ENCODE measurements around the gene FBXO36. TPM values are rescaled to one million over a fixed set of nuclear protein-coding genes. Genes with fewer than 3 reads are reported as not detected.

The FBXO36 gene
- total RNA-seq = 1.0 TPM

- Histone ChIP-seq H3K9me3 (ENCODE audit: low read depth, low read length) (no peaks in the 10 kb centered on the region), H3K4me1 (ENCODE audit: insufficient read depth, low read length) (peaks cover 35% of the 10 kb centered on the region), H3K4me3 (ENCODE audit: low read length) (peak within 1 kb of the TSS; percentile 98), H3K27me3 (ENCODE audit: insufficient read depth, low read length) (no peaks in the 10 kb centered on the region)
These were observed at the start of gene FBXO36 for GRCh38 chr2:229922449-229923386. Gene FBXO36, plus strand, starts transcription at chr2:229922503. Its CDS starts 11 bp downstream, at chr2:229922514.

GRCh38 chr2:229873123-229873581 lies 49.2 kb upstream of the FBXO36 start:
- Histone ChIP-seq H3K27me3 (ENCODE audit: insufficient read depth, low read length) (no peaks in the 10 kb centered on the region), H3K9me3 (ENCODE audit: low read depth, low read length) (no peaks in the 10 kb centered on the region), H3K4me3 (ENCODE audit: low read length) (no peak overlapping the region)

GRCh38 chr2:229874647-229875046 lies 47.7 kb upstream of the FBXO36 start:
- H3K4me1 ChIP-seq (ENCODE audit: insufficient read depth, low read length) = no peaks in the 10 kb centered on the region

More at GRCh38 chr2:229873123-229873581, 49.2 kb upstream of the FBXO36 start:
- no peaks in the 10 kb centered on the region for H3K4me1 ChIP-seq (ENCODE audit: insufficient read depth, low read length)

GRCh38 chr2:229875549-229875948 lies 46.8 kb upstream of the FBXO36 start:
- Histone ChIP-seq H3K9me3 (ENCODE audit: low read depth, low read length) (no peaks in the 10 kb centered on the region), H3K4me1 (ENCODE audit: insufficient read depth, low read length) (no peaks in the 10 kb centered on the region), H3K27me3 (ENCODE audit: insufficient read depth, low read length) (no peaks in the 10 kb centered on the region), H3K4me3 (ENCODE audit: low read length) (no peak overlapping the region)

More at GRCh38 chr2:229874647-229875046, 47.7 kb upstream of the FBXO36 start:
- H3K4me3 ChIP-seq (ENCODE audit: low read length) = no peak overlapping the region
- H3K9me3 ChIP-seq (ENCODE audit: low read depth, low read length) = no peaks in the 10 kb centered on the region
- H3K27me3 ChIP-seq (ENCODE audit: insufficient read depth, low read length) = no peaks in the 10 kb centered on the region

GRCh38 chr2:229879191-229879950 lies 42.9 kb upstream of the FBXO36 start:
- no peaks in the 10 kb centered on the region for H3K4me1 ChIP-seq (ENCODE audit: insufficient read depth, low read length)

GRCh38 chr2:229880892-229881586 lies 41.3 kb upstream of the FBXO36 start:
- H3K4me1 ChIP-seq (ENCODE audit: insufficient read depth, low read length) = no peaks in the 10 kb centered on the region
- H3K4me3 ChIP-seq (ENCODE audit: low read length) = no peak overlapping the region
- H3K9me3 ChIP-seq (ENCODE audit: low read depth, low read length) = no peaks in the 10 kb centered on the region
- no peaks in the 10 kb centered on the region for H3K27me3 ChIP-seq (ENCODE audit: insufficient read depth, low read length)

More at GRCh38 chr2:229879191-229879950, 42.9 kb upstream of the FBXO36 start:
- H3K27me3 ChIP-seq (ENCODE audit: insufficient read depth, low read length) = no peaks in the 10 kb centered on the region
- H3K9me3 ChIP-seq (ENCODE audit: low read depth, low read length) = no peaks in the 10 kb centered on the region
- H3K4me3 ChIP-seq (ENCODE audit: low read length) = no peak overlapping the region

- Histone ChIP-seq H3K27me3 (ENCODE audit: insufficient read depth, low read length) (no peaks in the 10 kb centered on the region), H3K4me3 (ENCODE audit: low read length) (no peak overlapping the region), H3K4me1 (ENCODE audit: insufficient read depth, low read length) (no peaks in the 10 kb centered on the region), H3K9me3 (ENCODE audit: low read depth, low read length) (no peaks in the 10 kb centered on the region)
These were observed 39.7 kb upstream of the FBXO36 start for GRCh38 chr2:229882583-229882982.

- Histone ChIP-seq H3K9me3 (ENCODE audit: low read depth, low read length) (no peaks in the 10 kb centered on the region), H3K27me3 (ENCODE audit: insufficient read depth, low read length) (no peaks in the 10 kb centered on the region), H3K4me1 (ENCODE audit: insufficient read depth, low read length) (peaks cover 4% of the 10 kb centered on the region), H3K4me3 (ENCODE audit: low read length) (no peak overlapping the region)
These were observed 37.3 kb upstream of the FBXO36 start for GRCh38 chr2:229884775-229885699.

GRCh38 chr2:229887441-229887840 lies 34.9 kb upstream of the FBXO36 start:
- H3K27me3 ChIP-seq (ENCODE audit: insufficient read depth, low read length) = no peaks in the 10 kb centered on the region
- no peaks in the 10 kb centered on the region for H3K9me3 ChIP-seq (ENCODE audit: low read depth, low read length)
- peaks cover 4% of the 10 kb centered on the region for H3K4me1 ChIP-seq (ENCODE audit: insufficient read depth, low read length)
- H3K4me3 ChIP-seq (ENCODE audit: low read length) = no peak overlapping the region

- Histone ChIP-seq H3K4me1 (ENCODE audit: insufficient read depth, low read length) (peaks cover 4% of the 10 kb centered on the region), H3K9me3 (ENCODE audit: low read depth, low read length) (no peaks in the 10 kb centered on the region), H3K4me3 (ENCODE audit: low read length) (no peak overlapping the region), H3K27me3 (ENCODE audit: insufficient read depth, low read length) (no peaks in the 10 kb centered on the region)
These were observed 34.3 kb upstream of the FBXO36 start for GRCh38 chr2:229888031-229888430.

GRCh38 chr2:229889023-229889422 lies 33.3 kb upstream of the FBXO36 start:
- H3K9me3 ChIP-seq (ENCODE audit: low read depth, low read length) = no peaks in the 10 kb centered on the region
- H3K4me3 ChIP-seq (ENCODE audit: low read length) = no peak overlapping the region
- no peaks in the 10 kb centered on the region for H3K27me3 ChIP-seq (ENCODE audit: insufficient read depth, low read length)
- peaks cover 4% of the 10 kb centered on the region for H3K4me1 ChIP-seq (ENCODE audit: insufficient read depth, low read length)

- Histone ChIP-seq H3K4me3 (ENCODE audit: low read length) (no peak overlapping the region), H3K4me1 (ENCODE audit: insufficient read depth, low read length) (peaks cover 14% of the 10 kb centered on the region), H3K27me3 (ENCODE audit: insufficient read depth, low read length) (no peaks in the 10 kb centered on the region), H3K9me3 (ENCODE audit: low read depth, low read length) (no peaks in the 10 kb centered on the region)
These were observed 25.4 kb upstream of the FBXO36 start for GRCh38 chr2:229896857-229897256.

GRCh38 chr2:229899604-229900003 lies 22.7 kb upstream of the FBXO36 start:
- no peak overlapping the region for H3K4me3 ChIP-seq (ENCODE audit: low read length)
- no peaks in the 10 kb centered on the region for H3K9me3 ChIP-seq (ENCODE audit: low read depth, low read length)
- H3K27me3 ChIP-seq (ENCODE audit: insufficient read depth, low read length) = no peaks in the 10 kb centered on the region
- H3K4me1 ChIP-seq (ENCODE audit: insufficient read depth, low read length) = peaks cover 19% of the 10 kb centered on the region

- H3K9me3 ChIP-seq (ENCODE audit: low read depth, low read length) = no peaks in the 10 kb centered on the region
These were observed 22.3 kb upstream of the FBXO36 start for GRCh38 chr2:229900012-229900411.

More at GRCh38 chr2:229900012-229900411, 22.3 kb upstream of the FBXO36 start:
- Histone ChIP-seq H3K4me3 (ENCODE audit: low read length) (no peak overlapping the region), H3K4me1 (ENCODE audit: insufficient read depth, low read length) (peaks cover 19% of the 10 kb centered on the region), H3K27me3 (ENCODE audit: insufficient read depth, low read length) (no peaks in the 10 kb centered on the region)
